GM12874 (cell line): ENCODE data around the gene PHC1.
A peak's percentile ranks its signal among the peaks of the same experiment; 100 is the strongest.

Source experiments
- CTCF ChIP-seq: IDR thresholded peaks from 2 replicates; pipeline ENCODE4 v1.5.1; 2011; ENCODE audit warnings: low read depth, mild to moderate bottlenecking, control low read depth, low read length, moderate library complexity; ENCODE audit not compliant: insufficient read depth

Gene PHC1

GRCh38 chr12:8886502-8887284, 27.6 kb upstream of the PHC1 start:
- TF ChIP-seq CTCF, result no peak

GRCh38 chr12:8887285-8887715, 27.0 kb upstream of the PHC1 start:
- no peak for TF ChIP-seq CTCF

GRCh38 chr12:8890313-8891085, 23.8 kb upstream of the PHC1 start:
- peak; percentile 67 for TF ChIP-seq CTCF

GRCh38 chr12:8891976-8892375, 22.3 kb upstream of the PHC1 start:
- no peak for TF ChIP-seq CTCF

GRCh38 chr12:8894378-8894777, 19.9 kb upstream of the PHC1 start:
- TF ChIP-seq CTCF, result no peak

GRCh38 chr12:8894986-8895385, 19.3 kb upstream of the PHC1 start:
- TF ChIP-seq CTCF, result no peak

- TF ChIP-seq CTCF, result no peak
Measured at GRCh38 chr12:8897081-8897480, 17.2 kb upstream of the PHC1 start.
